K562 (cell line): ENCODE measurements around the gene RECQL5. TPM values are rescaled to one million over a fixed set of nuclear protein-coding genes. Genes with fewer than 3 reads are reported as not detected.

Experiments
- ATAC-seq: fragments of 200-7000 bp; cut with Tn5 transposase; 3 replicates; pipeline ENCODE4 v1.9.1; 2020; ENCODE audit warnings: moderate library complexity
- BruUV-seq: library from RNA; stranded (reverse); fragments of 400-500 nt; replicated peaks from 2 replicates; lab custom pipeline; 2021; lab: Mats Ljungman, UMichigan
- CTCF ChIA-PET: fragments of 300-600 bp; formaldehyde crosslinking; extraction: SDS; loops from one replicate; lab custom pipeline; 2021; ENCODE audit warnings: low intra/inter-chr PET ratio; lab: Yijun Ruan, JAX
- POLR2A ChIA-PET: fragments of 300-600, 350-650 bp; sonication (Branson Sonifier 250); formaldehyde crosslinking; extraction: SDS; loops from one replicate; lab custom pipeline; 2021; ENCODE audit warnings: antibody characterized with exemption, inconsistent platforms; lab: Yijun Ruan, JAX
- DNase-seq, 4 experiments: peaks; one replicate each; pipeline versions ENCODE4 v3.0.0 to v3.0.0-alpha.2; 2011 to 2018; ENCODE audit warnings: low spot score in 3 of 4, mixed read lengths in 3 of 4; ENCODE audit errors: extremely low read depth in 1 of 4
- FAIRE-seq: peaks from 2 replicates; lab custom pipeline; 2011; peaks lifted over from hg19 to GRCh38; lab: Jason Lieb, UNC
- H2AFZ ChIP-seq: 2 replicates; pipeline ENCODE4 v1.6.0; 2011; ENCODE audit warnings: low read depth, low read length, control low read depth, inconsistent platforms
- H3K27ac ChIP-seq: fragments of 200-600 bp; 3 replicates; pipeline ENCODE4 v1.8.0; 2011; ENCODE audit warnings: low read depth, mild to moderate bottlenecking, control low read depth, inconsistent platforms, low read length, moderate library complexity, mixed read lengths; ENCODE audit errors: extremely low read depth
- H3K27me3 ChIP-seq, 2 experiments: fragments of 300-600 bp in 1 of 2; 2 replicates in 1 of 2; 3 replicates in 1 of 2; pipeline versions ENCODE4 v1.6.0 to v1.8.0; 2011; ENCODE audit warnings: inconsistent platforms in 2 of 2, low read length in 2 of 2, mild to moderate bottlenecking in 1 of 2, mixed read lengths in 1 of 2, moderate library complexity in 1 of 2; ENCODE audit not compliant: control insufficient read depth in 2 of 2, insufficient read depth in 2 of 2
- H3K36me3 ChIP-seq: fragments of 300-600 bp; 3 replicates; pipeline ENCODE4 v1.8.0; 2011; ENCODE audit warnings: mild to moderate bottlenecking, low read length, inconsistent platforms; ENCODE audit not compliant: control insufficient read depth, insufficient read depth
- H3K4me1 ChIP-seq, 2 experiments: fragments of 200-600 bp in 1 of 2; replicated peaks in 1 of 2; 2 replicates in 1 of 2; 3 replicates in 1 of 2; pipeline versions ENCODE4 v1.5.1 to v1.8.0; 2011; ENCODE audit warnings: inconsistent platforms in 2 of 2, low read length in 2 of 2, mild to moderate bottlenecking in 1 of 2, mixed read lengths in 1 of 2, moderate library complexity in 1 of 2; ENCODE audit not compliant: control insufficient read depth in 2 of 2, insufficient read depth in 2 of 2
- H3K4me2 ChIP-seq: 2 replicates; pipeline ENCODE4 v1.6.1; 2011; ENCODE audit warnings: low read length, control low read depth, inconsistent platforms, mixed read lengths; ENCODE audit not compliant: insufficient read depth
- H3K4me3 ChIP-seq: fragments of 200-600 bp; sonication (generic), shearing (Covaris generic); 2 replicates; pipeline ENCODE4 v1.5.1; 2016; ENCODE audit warnings: control low read depth, inconsistent platforms
- H3K79me2 ChIP-seq: fragments of 200-600 bp; 3 replicates; pipeline ENCODE4 v1.8.0; 2011; ENCODE audit warnings: low read length, inconsistent platforms; ENCODE audit not compliant: control insufficient read depth, insufficient read depth
- H3K9ac ChIP-seq, 2 experiments: 2 replicates each; pipeline versions ENCODE4 v1.6.0 to v1.6.1; 2011; ENCODE audit warnings: low read depth in 2 of 2, low read length in 2 of 2, control low read depth in 1 of 2, inconsistent platforms in 1 of 2, mild to moderate bottlenecking in 1 of 2, mixed read lengths in 1 of 2; ENCODE audit not compliant: insufficient read depth in 1 of 2
- H3K9me1 ChIP-seq: one replicate; pipeline ENCODE4 v1.6.0; 2011; ENCODE audit warnings: inconsistent platforms, mild to moderate bottlenecking, low read length, moderate library complexity; ENCODE audit not compliant: control insufficient read depth, insufficient read depth
- H3K9me3 ChIP-seq: replicated peaks from 2 replicates; pipeline ENCODE4 v1.5.1; 2011; ENCODE audit warnings: low read depth, low read length, inconsistent platforms; ENCODE audit not compliant: control insufficient read depth, insufficient read depth
- H4K20me1 ChIP-seq: replicated peaks from 2 replicates; pipeline ENCODE4 v1.6.1; 2011; ENCODE audit warnings: low read length, inconsistent platforms, mixed read lengths; ENCODE audit not compliant: control insufficient read depth, insufficient read depth
- BCLAF1 ChIP-seq, 2 experiments: fragments of 450-650 bp in 1 of 2; IDR thresholded peaks; 2 replicates each; pipeline ENCODE4 v1.6.1; 2011 to 2017; ENCODE audit warnings: low read depth in 2 of 2, antibody characterized with exemption in 1 of 2, borderline replicate concordance in 1 of 2, low read length in 1 of 2, mild to moderate bottlenecking in 1 of 2, mixed read lengths in 1 of 2; ENCODE audit not compliant: control insufficient read depth in 1 of 2
- GATA2 ChIP-seq: sonication (generic); formaldehyde crosslinking; IDR thresholded peaks from 2 replicates; pipeline ENCODE4 v1.4.0; 2020; ENCODE audit warnings: mild to moderate bottlenecking, missing genetic modification reagents
- MCM3 ChIP-seq: fragments of 450-650 bp; IDR thresholded peaks from 2 replicates; pipeline ENCODE4 v1.6.1; 2016
- NR2C1 ChIP-seq, 2 experiments: fragments of 450-650 bp; IDR thresholded peaks; 2 replicates each; pipeline ENCODE4 v1.6.1; 2017; ENCODE audit warnings: mild to moderate bottlenecking in 2 of 2, antibody characterized with exemption in 1 of 2, inconsistent platforms in 1 of 2, missing compliant biosample characterization in 1 of 2, missing genetic modification characterization in 1 of 2
- SMARCA5 ChIP-seq: fragments of 450-650 bp; IDR thresholded peaks from 2 replicates; pipeline ENCODE4 v1.6.1; 2016
- SMC3 ChIP-seq: conservative IDR thresholded peaks from 2 replicates; pipeline ENCODE4 v1.6.1; 2011; ENCODE audit warnings: low read depth, low read length, improper control_type of control experiment; ENCODE audit not compliant: insufficient read depth
- ZBTB1 ChIP-seq: sonication (generic); formaldehyde crosslinking; IDR thresholded peaks from 2 replicates; pipeline ENCODE4 v1.8.1; 2023; ENCODE audit warnings: missing genetic modification reagents, low read depth, mild to moderate bottlenecking, borderline replicate concordance
- WGBS: fragments of 100-300 bp; shearing (Covaris generic); methylation state at CpG from one replicate; pipeline ENCODE4 v1.1.6; 2016; ENCODE audit warnings: low coverage, mixed read lengths; ENCODE audit not compliant: insufficient coverage; ENCODE audit errors: missing lambda C conversion rate; 5-methylcytosine and 5-hydroxymethylcytosine counted together
- in situ Hi-C: fragments of 300-500 bp; cut with MboI; formaldehyde crosslinking; loops from 4 replicates; pipeline ENCODE4 v1.15.0; 2018; ENCODE audit warnings: inconsistent platforms, mixed read lengths
- intact Hi-C: fragments of 100-400 bp; cut with micrococcal nuclease; formaldehyde crosslinking; loops from 2 replicates; pipeline ENCODE4 v1.14.2; 2022
- polyA plus RNA-seq, 8 experiments: library from polyadenylated mRNA; depleted of rRNA in 4 of 8; stranded (reverse) in 5 of 8; unstranded in 3 of 8; fragments of >200 nt; fragmentation: Nextera tagmentation in 2 of 8; fragmentation: Illumina TruSeq in 1 of 8; extraction: Ambion mirVana in 2 of 8; extraction: Trizol in 1 of 8; gene quantifications; 2 replicates each; pipeline versions ENCODE4 v1.2.1 to v1.2.3, GENCODE V29; 2011 to 2014; ENCODE audit warnings: inconsistent platforms in 1 of 8, missing spikeins in 1 of 8
- total RNA-seq, 7 experiments: library from RNA; depleted of rRNA in 6 of 7; stranded (reverse); fragments of >200 nt in 6 of 7; fragmentation: Illumina TruSeq in 2 of 7; extraction: Trizol in 2 of 7; gene quantifications; 2 replicates each; pipeline versions ENCODE4 v1.2.1 to v1.2.3, GENCODE V29; 2011 to 2021; ENCODE audit warnings: low replicate concordance in 1 of 7
- TF ChIP-seq, protein P1 (sequence below), 3 experiments: fragments of 200-800 bp in 1 of 3; fragments of 250-450 bp in 1 of 3; fragments of 450-650 bp in 1 of 3; sonication (Bioruptor Pico) in 1 of 3; sonication (Bioruptor generic) in 1 of 3; formaldehyde crosslinking in 1 of 3; IDR thresholded peaks; 2 replicates each; pipeline versions ENCODE4 v1.6.1 to v1.8.0; 2016 to 2022; ENCODE audit warnings: mild to moderate bottlenecking in 2 of 3, missing genetic modification characterization in 2 of 3, missing compliant biosample characterization in 1 of 3, moderate library complexity in 1 of 3

The RECQL5 gene
- total and polyA plus RNA-seq, 9 of the 15 experiments (the other 6 are each of a cell fraction or from before 2014, with no cell fraction given) = 4.1 to 34.8 (median 16.4) TPM

- no peak for TF ChIP-seq BCLAF1 (IDR thresholded peaks at IDR 0.05; ENCODE audit: borderline replicate concordance in 1 of 2, control insufficient read depth in 1 of 2, low read depth in 2 of 2, low read length in 1 of 2)
- TF ChIP-seq, all 486 proteins: peak for 2
Measured at GRCh38 chr17:75589919-75590303, 77.0 kb downstream of the RECQL5 start (continued).

- H3K9me3 ChIP-seq = no peaks in the 10 kb centered on the region
- peaks cover 0 to 4% of the 10 kb centered on the region in 2 experiments; a peak in 1 of 5 replicates for H3K27me3 ChIP-seq
- BruUV-seq = TSS peak; percentile 54
- H3K9ac ChIP-seq = peak overlapping the region; percentile 54 to 94; a peak in 3 of 4 replicates
- H3K79me2 ChIP-seq = no peaks in the 10 kb centered on the region
- in situ Hi-C loops (no loop called here), intact Hi-C loops (loop anchor here (5.0 to 10.0 kb wide), 2 partner anchors 72 to 164 kb away; partner anchors contain the start of genes CASKIN2 and TSEN54)
- peaks cover 6 to 36% of the 10 kb centered on the region in 2 experiments; a peak in 3 of 5 replicates for H3K4me1 ChIP-seq
- H2AFZ ChIP-seq = peak overlapping the region; percentile 96
- POLR2A ChIA-PET = interaction anchor here (0.5 to 1.1 kb wide), 4 partner anchors 12 to 505 kb away, joined by 3 to 6 read pairs (median 4); no protein-coding TSS in a partner anchor
- peak; percentile 15 for FAIRE-seq
- H3K4me3 ChIP-seq = peak overlapping the region; percentile 53
- CTCF ChIA-PET = interaction anchor here (0.6 to 1.2 kb wide), 3 partner anchors 158 to 163 kb away, joined by 3 to 4 read pairs (median 3); no protein-coding TSS in a partner anchor
- H3K4me2 ChIP-seq = peak overlapping the region; percentile 79; the same call in 1 of the 2 replicates
- H3K27ac ChIP-seq = peak overlapping the region; percentile 69
- WGBS = 18% methylated on average over 28 of the region's 100 CpGs
- DNase-seq = peak; percentile 94 to 99 (median 99)
- ATAC-seq = peak; percentile 95
- H4K20me1 ChIP-seq = no peaks in the 10 kb centered on the region
- no peaks in the 10 kb centered on the region for H3K9me1 ChIP-seq
- H3K36me3 ChIP-seq = no peaks in the 10 kb centered on the region
- TF ChIP-seq NR2C1 (IDR thresholded peaks at IDR 0.05) (no peak), NR2C1 (tag; IDR thresholded peaks at IDR 0.05) (no peak), GATA2 (no peak), SMARCA5 (no peak), ZBTB1 (CRISPR knock-in tag) (0 out of 2 replicates have a peak, but pooled peaks have one; percentile 53), MCM3 (no peak), SMC3 (peak; percentile 47)
- TF ChIP-seq, protein P1, sequence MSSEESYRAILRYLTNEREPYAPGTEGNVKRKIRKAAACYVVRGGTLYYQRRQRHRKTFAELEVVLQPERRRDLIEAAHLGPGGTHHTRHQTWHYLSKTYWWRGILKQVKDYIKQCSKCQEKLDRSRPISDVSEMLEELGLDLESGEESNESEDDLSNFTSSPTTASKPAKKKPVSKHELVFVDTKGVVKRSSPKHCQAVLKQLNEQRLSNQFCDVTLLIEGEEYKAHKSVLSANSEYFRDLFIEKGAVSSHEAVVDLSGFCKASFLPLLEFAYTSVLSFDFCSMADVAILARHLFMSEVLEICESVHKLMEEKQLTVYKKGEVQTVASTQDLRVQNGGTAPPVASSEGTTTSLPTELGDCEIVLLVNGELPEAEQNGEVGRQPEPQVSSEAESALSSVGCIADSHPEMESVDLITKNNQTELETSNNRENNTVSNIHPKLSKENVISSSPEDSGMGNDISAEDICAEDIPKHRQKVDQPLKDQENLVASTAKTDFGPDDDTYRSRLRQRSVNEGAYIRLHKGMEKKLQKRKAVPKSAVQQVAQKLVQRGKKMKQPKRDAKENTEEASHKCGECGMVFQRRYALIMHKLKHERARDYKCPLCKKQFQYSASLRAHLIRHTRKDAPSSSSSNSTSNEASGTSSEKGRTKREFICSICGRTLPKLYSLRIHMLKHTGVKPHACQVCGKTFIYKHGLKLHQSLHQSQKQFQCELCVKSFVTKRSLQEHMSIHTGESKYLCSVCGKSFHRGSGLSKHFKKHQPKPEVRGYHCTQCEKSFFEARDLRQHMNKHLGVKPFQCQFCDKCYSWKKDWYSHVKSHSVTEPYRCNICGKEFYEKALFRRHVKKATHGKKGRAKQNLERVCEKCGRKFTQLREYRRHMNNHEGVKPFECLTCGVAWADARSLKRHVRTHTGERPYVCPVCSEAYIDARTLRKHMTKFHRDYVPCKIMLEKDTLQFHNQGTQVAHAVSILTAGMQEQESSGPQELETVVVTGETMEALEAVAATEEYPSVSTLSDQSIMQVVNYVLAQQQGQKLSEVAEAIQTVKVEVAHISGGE (CRISPR knock-in tag; IDR thresholded peaks at IDR 0.05) = no peak
Measured at GRCh38 chr17:75589012-75589918, 77.7 kb downstream of the RECQL5 start.
